HCT116 (cell line): ENCODE measurements around the gene LACTB.

Experiments
- EZH2phosphoT487 ChIP-seq: fragments of 200-600 bp; IDR thresholded peaks from 2 replicates; pipeline ENCODE4 v1.6.1; 2018; ENCODE audit warnings: antibody characterized with exemption, borderline replicate concordance
- POLR2A ChIP-seq: IDR thresholded peaks from 2 replicates; pipeline ENCODE4 v1.7.0; 2011; ENCODE audit warnings: borderline replicate concordance; ENCODE audit not compliant: insufficient read depth, insufficient read length; ENCODE audit errors: extremely low read depth
- SIN3A ChIP-seq: IDR thresholded peaks from 2 replicates; pipeline ENCODE4 v1.6.1; 2012; ENCODE audit warnings: low read depth
- TF ChIP-seq, protein P1 (sequence below), 3 experiments: fragments of 200-600 bp in 1 of 3; sonication (generic) in 1 of 3; IDR thresholded peaks in 2 of 3; conservative IDR thresholded peaks in 1 of 3; 2 replicates each; pipeline ENCODE4 v1.5.1; 2012 to 2017; ENCODE audit warnings: low read depth in 2 of 3, low read length in 2 of 3, antibody characterized with exemption in 1 of 3, borderline replicate concordance in 1 of 3, control low read depth in 1 of 3, mild to moderate bottlenecking in 1 of 3, mixed read lengths in 1 of 3, mixed run types in 1 of 3, moderate library complexity in 1 of 3; ENCODE audit not compliant: insufficient read depth in 1 of 3

GRCh38 chr15:63155486-63155885, 33.8 kb downstream of the LACTB start:
- TF ChIP-seq, protein P1, sequence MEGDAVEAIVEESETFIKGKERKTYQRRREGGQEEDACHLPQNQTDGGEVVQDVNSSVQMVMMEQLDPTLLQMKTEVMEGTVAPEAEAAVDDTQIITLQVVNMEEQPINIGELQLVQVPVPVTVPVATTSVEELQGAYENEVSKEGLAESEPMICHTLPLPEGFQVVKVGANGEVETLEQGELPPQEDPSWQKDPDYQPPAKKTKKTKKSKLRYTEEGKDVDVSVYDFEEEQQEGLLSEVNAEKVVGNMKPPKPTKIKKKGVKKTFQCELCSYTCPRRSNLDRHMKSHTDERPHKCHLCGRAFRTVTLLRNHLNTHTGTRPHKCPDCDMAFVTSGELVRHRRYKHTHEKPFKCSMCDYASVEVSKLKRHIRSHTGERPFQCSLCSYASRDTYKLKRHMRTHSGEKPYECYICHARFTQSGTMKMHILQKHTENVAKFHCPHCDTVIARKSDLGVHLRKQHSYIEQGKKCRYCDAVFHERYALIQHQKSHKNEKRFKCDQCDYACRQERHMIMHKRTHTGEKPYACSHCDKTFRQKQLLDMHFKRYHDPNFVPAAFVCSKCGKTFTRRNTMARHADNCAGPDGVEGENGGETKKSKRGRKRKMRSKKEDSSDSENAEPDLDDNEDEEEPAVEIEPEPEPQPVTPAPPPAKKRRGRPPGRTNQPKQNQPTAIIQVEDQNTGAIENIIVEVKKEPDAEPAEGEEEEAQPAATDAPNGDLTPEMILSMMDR (IDR thresholded peaks at IDR 0.05 in 2 of 3, conservative IDR thresholded peaks at IDR 0.05 in 1 of 3; ENCODE audit: borderline replicate concordance in 1 of 3, insufficient read depth in 1 of 3, low read depth in 2 of 3, low read length in 2 of 3) = no peak
- TF ChIP-seq POLR2A (no peak), EZH2phosphoT487 (no peak), SIN3A (no peak)
